Left hindlimb (tissue), 1 donor: ENCODE data around the gene RRP1B.
"Not testable (repeated sequence)": the region's sequence is repeated elsewhere in the genome, so short reads cannot be mapped to it uniquely, and the experiment has no call there.

Source experiments
- DNase-seq: peaks from one replicate; pipeline ENCODE4 v3.0.0-alpha.2; 2018

RRP1B gene

GRCh38 chr21:43640400-43640799 lies 19.0 kb upstream of the RRP1B start:
- no peak for DNase-seq

DNA sequence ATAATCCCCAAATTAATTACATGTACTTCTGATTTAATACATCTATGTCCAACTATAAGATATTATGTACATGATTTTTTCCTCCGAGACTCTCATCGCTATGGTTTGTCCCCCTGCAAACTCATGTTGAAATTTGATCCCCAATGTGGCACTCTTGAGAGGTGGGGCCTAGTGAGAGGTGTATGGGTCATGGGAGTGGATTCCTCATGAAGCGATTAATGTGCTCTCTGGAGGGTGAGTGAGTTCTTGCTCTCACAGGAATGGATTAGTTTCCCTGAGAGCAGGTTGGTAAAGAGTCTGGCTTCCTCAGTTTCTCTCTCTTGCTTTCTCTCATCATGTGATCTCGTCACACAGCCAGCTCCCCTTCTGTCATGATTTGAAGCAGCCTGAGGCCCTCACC lies 16.2 kb upstream of the RRP1B start:
- DNase-seq, result no peak

GRCh38 chr21:43644071-43644470 lies 15.3 kb upstream of the RRP1B start:
- DNase-seq, result no peak

GRCh38 chr21:43644609-43645008 lies 14.8 kb upstream of the RRP1B start:
- DNase-seq, result no peak

- peak; percentile 72 for DNase-seq
Observed at GRCh38 chr21:43645136-43645891, 14.0 kb upstream of the RRP1B start.

GRCh38 chr21:43645976-43646375 lies 13.4 kb upstream of the RRP1B start:
- no peak for DNase-seq

- peak; percentile 88 for DNase-seq
Observed at GRCh38 chr21:43646550-43647260, 12.7 kb upstream of the RRP1B start.

DNA sequence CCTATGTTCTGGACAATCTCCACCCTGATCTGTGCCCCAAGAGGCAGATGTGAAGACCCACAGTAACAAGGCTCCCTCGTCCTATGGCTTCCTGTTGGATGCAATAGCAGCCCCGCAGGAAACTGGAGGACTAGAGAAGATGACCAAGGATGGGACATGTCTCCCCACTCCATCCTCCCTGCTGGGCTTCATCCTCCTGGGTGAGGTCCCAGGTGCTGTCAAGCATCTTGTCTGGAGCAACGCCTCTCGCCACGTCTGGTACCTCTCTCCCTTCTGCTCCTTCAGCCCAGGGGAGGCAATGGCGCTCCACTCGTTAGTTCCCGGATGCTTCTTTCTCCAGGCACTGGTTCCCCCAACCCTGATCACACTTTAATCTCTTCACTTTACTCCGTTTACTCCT lies 11.2 kb upstream of the RRP1B start:
- DNase-seq, result no peak

GRCh38 chr21:43651926-43652325 lies 7.4 kb upstream of the RRP1B start:
- not testable (repeated sequence) for DNase-seq

GRCh38 chr21:43652616-43653015 lies 6.7 kb upstream of the RRP1B start:
- DNase-seq, result no peak

- no peak for DNase-seq
Observed at GRCh38 chr21:43653626-43654025, 5.7 kb upstream of the RRP1B start.

- no peak for DNase-seq
Observed at GRCh38 chr21:43654806-43655489, 4.4 kb upstream of the RRP1B start.

DNA sequence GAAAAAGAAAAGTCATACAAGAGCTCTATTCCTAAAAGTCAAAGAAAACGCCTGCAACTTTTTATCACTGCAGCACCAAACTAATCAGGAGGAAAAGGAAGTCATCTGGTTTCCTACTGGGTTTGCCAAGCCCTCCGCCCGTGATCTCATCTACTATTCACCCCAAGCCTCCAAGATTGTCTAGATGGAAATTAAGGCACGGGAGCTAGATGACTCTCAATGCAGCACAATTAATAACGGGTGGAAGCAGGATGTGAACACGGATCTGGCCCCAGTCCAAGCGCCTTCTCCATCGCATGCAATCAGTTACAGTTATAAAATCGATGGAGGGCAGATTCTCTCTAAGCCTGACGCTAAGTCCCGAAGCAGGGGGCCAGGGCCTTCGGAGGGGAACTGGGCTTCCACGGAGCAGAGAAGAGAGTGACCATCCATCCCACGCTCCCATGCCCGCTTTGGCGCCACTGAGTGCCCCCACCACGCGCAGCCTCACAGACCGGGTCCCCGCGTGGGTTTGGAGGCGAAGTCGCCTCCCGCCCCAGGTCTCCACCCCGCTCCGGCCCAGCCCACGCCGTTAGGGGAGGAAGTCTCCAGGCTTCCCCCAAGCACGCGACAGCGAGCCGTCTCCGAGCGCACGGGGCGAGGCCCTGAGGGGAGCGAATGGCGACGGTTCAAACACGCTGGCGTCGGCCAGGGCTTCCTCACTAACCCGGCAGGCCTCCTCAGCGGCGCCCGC lies 1.8 kb upstream of the RRP1B start:
- no peak for DNase-seq

DNA sequence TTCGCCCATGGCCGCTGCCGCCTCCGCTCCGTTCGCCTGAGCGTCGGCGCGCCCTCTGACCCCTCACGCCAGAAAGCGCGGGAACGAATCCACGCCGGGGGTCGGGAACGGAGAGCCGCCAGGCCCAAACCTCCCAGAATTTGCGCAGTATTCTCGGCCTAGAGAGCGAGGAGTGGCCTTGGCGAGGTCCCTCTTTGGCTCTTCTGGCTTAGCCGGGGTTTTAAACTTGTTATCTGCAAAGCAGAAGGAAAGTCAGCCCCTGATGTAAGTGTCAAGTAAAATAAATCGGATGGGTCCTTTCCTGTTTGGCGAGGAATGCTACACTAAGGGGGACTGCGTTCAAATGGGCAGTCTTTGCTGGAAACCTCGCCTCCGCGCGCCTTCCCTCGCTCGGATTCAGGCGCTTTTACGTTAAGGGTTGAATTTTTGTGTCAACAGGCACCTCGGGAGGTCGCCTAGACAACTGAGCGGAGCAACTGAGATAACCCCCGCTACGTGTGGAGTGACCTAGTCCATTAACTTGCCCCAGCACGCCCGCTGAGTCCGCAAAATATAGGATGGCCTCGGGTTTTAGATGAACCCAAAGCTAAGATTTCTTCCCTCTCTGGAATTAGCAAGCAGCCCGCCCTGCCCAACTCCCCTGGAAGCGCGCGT lies 1.1 kb upstream of the RRP1B start:
- DNase-seq, result no peak

- DNase-seq, result no peak
Observed at GRCh38 chr21:43658769-43659135, 608 bp upstream of the RRP1B start.

DNA sequence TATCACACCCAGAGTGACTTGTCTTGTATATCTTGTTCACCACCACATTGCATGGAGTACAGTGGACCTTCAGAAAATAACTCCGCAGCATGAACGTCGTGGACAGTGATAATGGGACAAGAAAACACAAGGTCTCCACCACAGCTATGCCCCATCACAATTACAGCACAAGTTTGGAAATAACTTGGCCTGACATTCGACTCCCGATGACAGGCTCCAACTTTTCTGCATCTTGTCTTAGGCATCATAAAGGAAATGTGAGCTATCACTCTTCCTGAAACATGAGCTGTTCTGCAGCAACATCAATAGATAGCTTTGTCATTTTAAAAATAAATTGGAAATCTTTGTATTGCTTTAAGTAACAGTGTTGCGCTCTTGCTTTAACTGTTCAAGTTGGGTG lies 2.9 kb downstream of the RRP1B start:
- DNase-seq, result no peak

DNA sequence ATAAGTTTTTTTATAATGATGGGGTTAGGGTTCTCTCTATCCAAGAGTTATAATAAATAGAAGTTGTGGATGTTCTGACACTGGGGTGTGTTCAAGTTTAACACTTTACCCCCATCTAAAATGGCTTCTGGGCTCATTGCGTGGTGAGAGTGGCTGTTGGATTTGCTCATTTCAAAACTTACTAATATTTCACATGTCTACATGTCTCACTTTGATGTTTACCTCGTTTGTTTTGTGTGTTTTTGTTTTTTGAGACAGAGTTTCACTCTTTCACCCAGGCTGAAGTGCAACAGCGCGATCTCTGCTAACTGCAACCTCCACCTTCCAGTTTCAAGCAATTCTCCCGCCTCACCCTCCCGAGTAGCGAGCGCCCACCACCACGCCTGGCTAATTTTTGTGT lies 3.7 kb downstream of the RRP1B start:
- DNase-seq, result no peak

GRCh38 chr21:43664358-43664757 lies 5.0 kb downstream of the RRP1B start:
- no peak for DNase-seq

- no peak for DNase-seq
Observed at GRCh38 chr21:43665879-43666278, 6.5 kb downstream of the RRP1B start.

DNA sequence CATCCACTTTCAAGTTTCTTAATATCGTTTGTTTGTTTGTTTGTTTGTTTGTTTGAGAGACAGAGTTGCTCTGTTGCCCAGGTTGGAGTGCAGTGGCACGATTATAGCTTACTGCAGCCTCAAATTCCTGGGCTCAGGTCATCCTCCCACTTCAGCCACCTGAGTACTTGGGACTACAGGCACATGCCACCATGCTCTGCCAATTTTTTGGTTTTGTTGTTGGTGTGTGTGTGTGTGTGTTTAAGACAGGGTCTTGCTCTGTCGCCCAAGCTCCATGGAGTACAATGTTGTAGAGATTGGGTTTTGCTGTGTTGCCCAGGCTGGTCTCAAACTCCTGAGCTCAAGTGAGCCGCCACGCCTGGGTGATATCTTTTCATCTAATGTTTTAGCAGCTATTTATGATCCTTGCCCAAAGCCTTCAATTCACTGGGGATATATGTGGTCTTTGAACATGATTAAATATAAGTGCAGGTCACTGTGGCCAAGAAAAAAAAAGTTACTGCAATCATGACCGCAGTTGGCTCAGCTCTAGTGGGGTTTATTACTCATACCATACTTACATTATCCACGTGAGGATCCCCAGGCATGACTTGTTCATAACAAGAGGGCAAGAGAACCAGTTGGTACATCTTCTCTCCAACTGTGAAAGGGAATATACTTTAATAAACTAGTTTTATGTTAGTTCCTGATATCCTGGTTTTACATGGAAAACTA lies 8.0 kb downstream of the RRP1B start:
- no peak for DNase-seq

DNA sequence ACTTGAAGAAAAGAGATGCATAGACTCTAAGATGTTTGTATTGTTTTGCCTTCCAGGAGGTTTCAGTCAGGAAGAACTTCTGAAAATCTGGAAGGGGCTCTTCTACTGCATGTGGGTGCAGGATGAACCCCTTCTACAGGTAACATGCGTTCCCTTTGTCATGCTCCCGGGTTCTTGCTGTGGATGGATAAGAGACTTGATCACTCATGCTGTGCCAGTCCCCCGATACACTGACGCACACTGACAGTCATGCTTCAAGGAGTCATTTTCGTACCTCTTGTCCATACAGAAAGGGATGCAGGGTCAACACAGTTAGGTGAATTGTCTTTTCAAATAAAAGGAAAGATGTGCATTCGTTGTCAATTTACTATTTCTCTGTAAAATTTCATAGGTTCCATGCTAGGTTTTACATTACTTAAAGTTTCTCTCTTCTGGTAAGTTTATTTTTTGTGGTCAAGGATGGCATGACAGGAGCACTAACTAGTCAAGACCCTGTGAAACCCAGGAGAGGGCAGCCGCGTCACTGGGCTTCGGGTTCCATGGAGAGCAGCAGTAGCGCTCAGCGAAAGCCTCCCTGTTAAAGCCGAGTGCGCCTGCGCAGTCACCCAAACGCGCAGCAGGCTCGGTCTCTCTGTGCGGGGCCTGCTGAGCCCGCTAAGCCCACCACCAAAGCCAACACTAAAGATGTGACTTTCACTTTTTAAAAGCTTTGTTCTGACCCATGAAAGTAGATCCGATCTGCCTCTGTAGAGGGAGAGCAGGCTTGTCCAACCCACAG lies 10.7 kb downstream of the RRP1B start:
- no peak for DNase-seq
